Pancreas (tissue), 10 donors: ENCODE results near the gene TRPV4. TPM values are rescaled to one million over a fixed set of nuclear protein-coding genes. Genes with fewer than 3 reads are reported as not detected.

Experiments used
- ATAC-seq, 4 donors: fragments of 200-7000 bp; cut with Tn5 transposase; one replicate each; pipeline versions ENCODE4 v1.8.0 to v1.9.1; 2020; ENCODE audit warnings: mild to moderate bottlenecking in 4 of 4, moderate library complexity in 4 of 4
- DNase-seq, 6 donors: peaks; one replicate each; pipeline ENCODE4 v3.0.0-alpha.2; 2020
- FAIRE-seq: peaks from 2 replicates; lab custom pipeline; 2012; peaks lifted over from hg19 to GRCh38; lab: Jason Lieb, UNC
- H3K27ac ChIP-seq, 4 donors: fragments of 200-600 bp; sonication (generic); 1 replicate in 3 of 4; 2 replicates in 1 of 4; pipeline versions ENCODE4 v1.5.0 to v1.8.0; 2020
- H3K27me3 ChIP-seq, 4 donors: fragments of 200-600 bp; one replicate each; pipeline ENCODE4 v1.8.0; 2021
- H3K36me3 ChIP-seq, 3 donors: fragments of 200-600 bp; sonication (generic) in 1 of 3; one replicate each; pipeline versions ENCODE4 v1.5.0 to v1.8.0; 2020 to 2021
- H3K4me1 ChIP-seq, 3 donors: fragments of 200-600 bp; one replicate each; pipeline ENCODE4 v1.8.0; 2021
- H3K4me3 ChIP-seq, 4 donors: fragments of 200-600 bp; sonication (generic) in 2 of 4; one replicate each; pipeline versions ENCODE4 v1.5.0 to v1.8.0; 2020 to 2021
- H3K9me3 ChIP-seq, 4 donors: fragments of 200-600 bp; one replicate each; pipeline ENCODE4 v1.8.0; 2021
- WGBS, 2 donors: extraction: QIAGEN DNeasy Blood & Tissue Kit; methylation state at CpG; one replicate each; pipeline ENCODE4 v1.1.7; 2013; 5-methylcytosine and 5-hydroxymethylcytosine counted together
- intact Hi-C, 3 donors: fragments of 100-400 bp; cut with DNase I; formaldehyde crosslinking; loops; one replicate each; pipeline versions ENCODE4 v1.11.1 to v1.14.2; 2022
- polyA plus RNA-seq, 2 donors: library from polyadenylated mRNA; stranded (reverse); fragments of 200-250 nt; gene quantifications; one replicate each; pipeline ENCODE4 v1.2.3, GENCODE V29; 2013
- total RNA-seq, 6 donors: library from RNA; stranded (reverse); fragmentation: NEBNext Ultra II Directional in 4 of 6; extraction: Animal tissue kit (Norgen Biotek cat#: 25700) in 4 of 6; gene quantifications; one replicate each; pipeline versions ENCODE4 v1.2.1 to v1.2.4, GENCODE V29; 2021 to 2023
- TF ChIP-seq, protein P1 (sequence below), 4 donors: fragments of 200-600 bp; sonication (generic) in 3 of 4; IDR thresholded peaks; one replicate each; pipeline versions ENCODE4 v1.5.0 to v1.8.0; 2021; ENCODE audit warnings: antibody characterized with exemption in 4 of 4
- donor health status: healthy with polysubstance abuse.
- donor health status: DM: no; HTN: no; CAD: no; lungs with moderate emphysema.
- donor health status: DM: no; HTN: no; CAD: no.
- donor health status: control.
- donor health status: control.
- donor health status: Bipolar disorder and iron deficiency.
- donor health status: DM: yes; HTN: yes; CAD: no.
- donor health status: DM: no; HTN: no; CAD: no.
- donor health status: DM: no; HTN: no; CAD: no.
- donor health status: DM: yes; HTN: yes; CAD: no.

Gene TRPV4
- total and polyA plus RNA-seq, 8 donors: 1.9 to 4.9 (median 4.0) TPM

DNA sequence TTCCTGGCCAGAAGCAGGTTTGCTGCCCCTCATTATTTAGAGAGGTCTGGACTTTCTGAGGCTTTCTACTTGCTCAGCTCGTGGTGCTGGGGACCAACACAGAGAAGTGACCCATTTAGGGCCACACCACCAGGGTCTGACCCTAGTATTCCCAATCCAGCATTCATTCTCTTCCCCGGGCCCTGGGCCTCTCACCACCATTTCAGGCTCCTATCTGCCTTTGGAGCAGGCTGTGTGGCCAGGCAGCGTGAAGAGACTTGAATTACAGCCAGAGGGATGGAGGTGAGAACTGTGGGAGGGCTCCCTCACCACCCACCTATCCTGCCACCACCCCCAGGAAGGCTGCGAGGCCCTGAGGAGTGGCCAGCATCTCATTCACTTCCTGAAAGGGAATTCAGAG is 95.0 kb downstream of the TRPV4 start:
- peak; percentile 5 to 28 (median 10) for ATAC-seq
- Histone ChIP-seq H3K27ac (peak overlapping the region in 2 of 4 donors; percentile 30 to 48), H3K36me3 (no peaks in the 10 kb centered on the region), H3K9me3 (no peaks in the 10 kb centered on the region), H3K4me3 (no peak overlapping the region), H3K4me1 (peaks cover 4 to 11% (median 10%) of the 10 kb centered on the region in 3 donors), H3K27me3 (no peaks in the 10 kb centered on the region)
- peak; percentile 2 to 39 (median 14) for DNase-seq
- intact Hi-C loops: no loop called here
- no peak for FAIRE-seq
- TF ChIP-seq, protein P1, sequence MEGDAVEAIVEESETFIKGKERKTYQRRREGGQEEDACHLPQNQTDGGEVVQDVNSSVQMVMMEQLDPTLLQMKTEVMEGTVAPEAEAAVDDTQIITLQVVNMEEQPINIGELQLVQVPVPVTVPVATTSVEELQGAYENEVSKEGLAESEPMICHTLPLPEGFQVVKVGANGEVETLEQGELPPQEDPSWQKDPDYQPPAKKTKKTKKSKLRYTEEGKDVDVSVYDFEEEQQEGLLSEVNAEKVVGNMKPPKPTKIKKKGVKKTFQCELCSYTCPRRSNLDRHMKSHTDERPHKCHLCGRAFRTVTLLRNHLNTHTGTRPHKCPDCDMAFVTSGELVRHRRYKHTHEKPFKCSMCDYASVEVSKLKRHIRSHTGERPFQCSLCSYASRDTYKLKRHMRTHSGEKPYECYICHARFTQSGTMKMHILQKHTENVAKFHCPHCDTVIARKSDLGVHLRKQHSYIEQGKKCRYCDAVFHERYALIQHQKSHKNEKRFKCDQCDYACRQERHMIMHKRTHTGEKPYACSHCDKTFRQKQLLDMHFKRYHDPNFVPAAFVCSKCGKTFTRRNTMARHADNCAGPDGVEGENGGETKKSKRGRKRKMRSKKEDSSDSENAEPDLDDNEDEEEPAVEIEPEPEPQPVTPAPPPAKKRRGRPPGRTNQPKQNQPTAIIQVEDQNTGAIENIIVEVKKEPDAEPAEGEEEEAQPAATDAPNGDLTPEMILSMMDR (IDR thresholded peaks at IDR 0.05): no peak
- 56 to 68% methylated on average over 4 of the region's 4 CpGs for WGBS, 2 donors

DNA sequence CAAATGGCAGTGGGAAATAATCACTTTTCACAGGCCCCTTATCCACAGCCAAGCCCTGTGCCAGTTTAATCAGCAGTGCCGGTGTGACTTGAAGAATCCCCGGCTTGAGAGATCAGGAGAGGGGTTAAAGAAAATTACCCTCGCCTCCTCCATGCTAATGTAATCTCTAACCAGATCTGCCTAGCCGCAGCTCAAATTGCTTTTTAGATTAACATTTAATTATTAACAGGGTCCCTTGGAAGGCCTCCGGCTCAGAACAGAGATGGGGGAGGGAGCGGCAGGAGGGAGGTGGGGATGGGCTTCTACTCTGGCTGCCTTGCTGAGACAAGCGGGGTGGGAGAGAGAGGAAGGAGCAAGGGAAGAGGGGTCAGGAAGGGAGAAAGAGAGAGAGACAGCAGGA is 95.6 kb downstream of the TRPV4 start:
- intact Hi-C loops: no loop called here
- peak overlapping the region in 2 of 4 donors; percentile 37 to 48 for H3K27ac ChIP-seq
- 34 to 37% methylated on average over 7 of the region's 7 CpGs for WGBS, 2 donors
- H3K27me3 ChIP-seq: no peaks in the 10 kb centered on the region
- TF ChIP-seq, protein P1 (IDR thresholded peaks at IDR 0.05): no peak
- peak in 5 of 6 donors; percentile 13 to 41 (median 24) for DNase-seq
- H3K4me1 ChIP-seq: peaks cover 4 to 11% (median 10%) of the 10 kb centered on the region in 3 donors
- FAIRE-seq: no peak
- ATAC-seq: peak; percentile 55 to 70 (median 64)
- no peaks in the 10 kb centered on the region for H3K36me3 ChIP-seq
- H3K9me3 ChIP-seq: no peaks in the 10 kb centered on the region
- no peak overlapping the region for H3K4me3 ChIP-seq

DNA sequence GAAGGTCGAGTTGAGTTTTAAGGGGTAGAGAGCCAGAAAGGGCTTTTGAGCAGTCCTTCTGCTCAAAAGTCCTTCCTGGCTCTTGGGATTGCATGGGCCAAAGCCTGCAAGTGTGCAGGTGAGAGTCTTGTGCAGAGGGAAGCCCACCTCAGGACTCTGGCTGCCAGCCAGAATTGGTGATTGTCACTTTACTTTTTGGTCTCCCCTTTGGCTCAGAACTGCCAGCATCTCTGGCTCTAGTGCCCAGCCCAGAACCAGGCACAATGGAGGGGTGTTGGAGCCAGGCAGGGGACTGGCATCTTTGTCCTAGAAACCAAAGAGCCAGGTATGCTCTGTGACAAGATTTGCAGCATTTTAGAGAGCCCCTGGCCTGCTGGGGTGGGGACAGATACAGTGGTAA is 96.1 kb downstream of the TRPV4 start:
- ATAC-seq (no peak), FAIRE-seq (no peak), DNase-seq (peak in 4 of 6 donors; percentile 9 to 43 (median 14))
- H3K9me3 ChIP-seq: no peaks in the 10 kb centered on the region
- TF ChIP-seq, protein P1 (IDR thresholded peaks at IDR 0.05): no peak
- H3K4me3 ChIP-seq: no peak overlapping the region
- intact Hi-C loops: no loop called here
- no peaks in the 10 kb centered on the region for H3K36me3 ChIP-seq
- no peaks in the 10 kb centered on the region for H3K27me3 ChIP-seq
- H3K27ac ChIP-seq: peak overlapping the region in 2 of 4 donors; percentile 37 to 48
- peaks cover 4 to 11% (median 10%) of the 10 kb centered on the region in 3 donors for H3K4me1 ChIP-seq
- 57 to 64% methylated on average over 1 of the region's 1 CpG for WGBS, 2 donors

DNA sequence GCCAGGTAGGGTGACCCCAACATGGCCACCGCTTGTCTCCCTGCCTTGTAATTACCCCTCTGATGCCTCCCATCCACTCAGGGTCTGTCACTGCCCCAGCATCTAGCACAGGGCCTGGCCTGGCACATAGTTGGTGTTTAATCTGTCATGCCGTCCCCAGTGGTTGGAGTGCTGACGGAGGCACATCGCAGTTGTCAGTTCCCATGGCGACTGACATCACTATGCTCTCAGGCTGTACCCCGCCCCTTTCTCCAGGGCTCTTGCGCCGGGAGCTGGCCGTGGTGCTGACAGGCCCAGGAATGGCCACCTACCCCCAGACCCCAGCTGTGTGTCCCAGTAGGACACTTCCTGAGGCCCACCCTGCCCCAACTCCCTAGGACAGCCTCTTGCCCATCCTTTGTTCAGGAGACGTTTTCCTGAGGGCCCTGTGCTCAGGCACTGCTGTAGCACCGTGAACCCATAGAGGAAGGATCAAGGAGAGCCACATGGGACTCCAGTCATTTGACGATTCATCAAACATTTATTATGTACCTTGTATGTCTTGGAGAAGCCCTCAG is 96.6 kb downstream of the TRPV4 start:
- Histone ChIP-seq H3K27ac (peak overlapping the region in 1 of 4 donors; percentile 28), H3K9me3 (no peaks in the 10 kb centered on the region), H3K4me3 (no peak overlapping the region), H3K4me1 (peaks cover 4 to 11% (median 10%) of the 10 kb centered on the region in 3 donors), H3K27me3 (no peaks in the 10 kb centered on the region), H3K36me3 (no peaks in the 10 kb centered on the region)
- TF ChIP-seq, protein P1 (IDR thresholded peaks at IDR 0.05): no peak
- intact Hi-C loops: no loop called here
- no peak for FAIRE-seq
- peak; percentile 26 to 72 (median 55) for ATAC-seq
- peak in 4 of 6 donors; percentile 21 to 57 (median 40) for DNase-seq
- WGBS, 2 donors: 74 to 78% methylated on average over 11 to 12 of the region's 12 CpGs
